Measurements from ENCODE around the gene PCDH9. TPM values are rescaled to one million over a fixed set of nuclear protein-coding genes. Genes with fewer than 3 reads are reported as not detected.
A peak's percentile ranks its signal among the peaks of the same experiment; 100 is the strongest.

PCDH9 gene
- total RNA-seq, 1 donor from 2014 or later: 1.7 TPM

DNA sequence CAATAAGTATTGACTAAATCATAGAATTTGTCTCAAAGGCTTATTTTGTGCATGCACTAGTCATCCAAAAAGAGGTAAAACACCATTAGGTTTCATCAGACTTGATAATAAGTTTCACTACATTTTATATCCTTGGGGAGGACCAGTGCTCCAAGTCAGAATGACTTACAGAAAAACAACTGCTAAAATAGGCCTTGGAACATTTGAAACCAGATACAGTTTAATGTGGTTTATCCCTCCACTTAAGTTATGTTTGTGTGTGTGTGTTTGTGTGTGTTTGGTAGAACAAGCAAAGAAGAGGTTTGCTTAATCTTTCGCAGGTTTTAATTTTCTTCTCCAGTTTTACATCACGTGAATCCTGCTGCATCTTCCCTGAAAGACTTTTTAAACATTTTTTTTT, 570.9 kb downstream of the PCDH9 start:
- H3K9me3 Mint-ChIP-seq (ENCODE audit: low read depth): peaks cover 3% of the 10 kb centered on the region
- H3K36me3 Mint-ChIP-seq (ENCODE audit: insufficient read depth): no peaks in the 10 kb centered on the region
- TF ChIP-seq, protein P1, sequence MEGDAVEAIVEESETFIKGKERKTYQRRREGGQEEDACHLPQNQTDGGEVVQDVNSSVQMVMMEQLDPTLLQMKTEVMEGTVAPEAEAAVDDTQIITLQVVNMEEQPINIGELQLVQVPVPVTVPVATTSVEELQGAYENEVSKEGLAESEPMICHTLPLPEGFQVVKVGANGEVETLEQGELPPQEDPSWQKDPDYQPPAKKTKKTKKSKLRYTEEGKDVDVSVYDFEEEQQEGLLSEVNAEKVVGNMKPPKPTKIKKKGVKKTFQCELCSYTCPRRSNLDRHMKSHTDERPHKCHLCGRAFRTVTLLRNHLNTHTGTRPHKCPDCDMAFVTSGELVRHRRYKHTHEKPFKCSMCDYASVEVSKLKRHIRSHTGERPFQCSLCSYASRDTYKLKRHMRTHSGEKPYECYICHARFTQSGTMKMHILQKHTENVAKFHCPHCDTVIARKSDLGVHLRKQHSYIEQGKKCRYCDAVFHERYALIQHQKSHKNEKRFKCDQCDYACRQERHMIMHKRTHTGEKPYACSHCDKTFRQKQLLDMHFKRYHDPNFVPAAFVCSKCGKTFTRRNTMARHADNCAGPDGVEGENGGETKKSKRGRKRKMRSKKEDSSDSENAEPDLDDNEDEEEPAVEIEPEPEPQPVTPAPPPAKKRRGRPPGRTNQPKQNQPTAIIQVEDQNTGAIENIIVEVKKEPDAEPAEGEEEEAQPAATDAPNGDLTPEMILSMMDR (IDR thresholded peaks at IDR 0.05; ENCODE audit: unreplicated experiment): no peak
- H3K4me1 Mint-ChIP-seq (ENCODE audit: low read depth): peaks cover 5% of the 10 kb centered on the region
- no peak for DNase-seq (ENCODE audit: low spot score, unreplicated experiment)
- H3K27me3 Mint-ChIP-seq: no peaks in the 10 kb centered on the region
- H3K27ac Mint-ChIP-seq: no peak overlapping the region
- H3K4me3 Mint-ChIP-seq (ENCODE audit: low read depth): no peak overlapping the region

DNA sequence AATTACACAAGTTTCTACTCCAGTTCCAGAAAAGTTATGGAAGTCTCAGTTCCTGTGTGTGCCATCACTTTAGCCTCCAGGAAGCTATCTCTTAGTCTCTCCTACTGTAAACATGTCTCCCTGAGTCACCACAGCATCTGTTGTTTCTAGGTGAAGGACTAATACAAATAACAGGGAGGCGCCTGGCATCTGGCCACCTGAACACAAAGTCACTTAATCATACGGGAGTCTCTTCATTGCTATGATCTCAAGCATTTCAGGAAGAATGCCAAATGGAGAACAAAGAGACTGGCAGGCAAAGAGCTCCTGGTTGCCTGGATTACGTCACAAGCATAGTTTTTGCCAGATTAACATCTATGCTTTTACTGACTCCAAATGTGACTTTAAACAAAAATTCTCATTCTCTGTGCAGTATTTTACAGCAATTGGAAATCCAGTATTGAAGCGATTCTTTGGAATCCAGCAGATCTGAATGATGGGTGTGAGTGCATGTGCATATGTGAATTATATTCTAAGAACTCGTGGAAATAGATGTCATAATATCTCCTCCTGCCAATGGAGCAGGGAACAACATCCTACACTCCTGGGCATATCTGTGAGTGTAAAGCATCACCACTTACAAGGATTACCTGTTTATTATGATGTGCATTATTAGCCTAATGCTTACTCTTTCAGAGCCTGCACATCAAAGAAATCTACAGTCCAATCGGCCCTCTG, 572.8 kb downstream of the PCDH9 start:
- H3K27me3 Mint-ChIP-seq: no peaks in the 10 kb centered on the region
- peaks cover 6% of the 10 kb centered on the region for H3K9me3 Mint-ChIP-seq (ENCODE audit: low read depth)
- H3K4me1 Mint-ChIP-seq (ENCODE audit: low read depth): peaks cover 5% of the 10 kb centered on the region
- DNase-seq (ENCODE audit: low spot score, unreplicated experiment): no peak
- no peaks in the 10 kb centered on the region for H3K36me3 Mint-ChIP-seq (ENCODE audit: insufficient read depth)
- peak overlapping the region; percentile 76 for H3K27ac Mint-ChIP-seq
- no peak overlapping the region for H3K4me3 Mint-ChIP-seq (ENCODE audit: low read depth)
- TF ChIP-seq, protein P1 (IDR thresholded peaks at IDR 0.05; ENCODE audit: unreplicated experiment): no peak

GRCh38 chr13:66655847-66656454, 574.2 kb downstream of the PCDH9 start:
- TF ChIP-seq, protein P1 (IDR thresholded peaks at IDR 0.05; ENCODE audit: unreplicated experiment): no peak
- no peak for DNase-seq (ENCODE audit: low spot score, unreplicated experiment)
- no peak overlapping the region for H3K4me3 Mint-ChIP-seq (ENCODE audit: low read depth)
- peaks cover 5% of the 10 kb centered on the region for H3K4me1 Mint-ChIP-seq (ENCODE audit: low read depth)
- no peaks in the 10 kb centered on the region for H3K36me3 Mint-ChIP-seq (ENCODE audit: insufficient read depth)
- H3K27ac Mint-ChIP-seq: no peak overlapping the region
- H3K9me3 Mint-ChIP-seq (ENCODE audit: low read depth): peaks cover 6% of the 10 kb centered on the region
- H3K27me3 Mint-ChIP-seq: no peaks in the 10 kb centered on the region

DNA sequence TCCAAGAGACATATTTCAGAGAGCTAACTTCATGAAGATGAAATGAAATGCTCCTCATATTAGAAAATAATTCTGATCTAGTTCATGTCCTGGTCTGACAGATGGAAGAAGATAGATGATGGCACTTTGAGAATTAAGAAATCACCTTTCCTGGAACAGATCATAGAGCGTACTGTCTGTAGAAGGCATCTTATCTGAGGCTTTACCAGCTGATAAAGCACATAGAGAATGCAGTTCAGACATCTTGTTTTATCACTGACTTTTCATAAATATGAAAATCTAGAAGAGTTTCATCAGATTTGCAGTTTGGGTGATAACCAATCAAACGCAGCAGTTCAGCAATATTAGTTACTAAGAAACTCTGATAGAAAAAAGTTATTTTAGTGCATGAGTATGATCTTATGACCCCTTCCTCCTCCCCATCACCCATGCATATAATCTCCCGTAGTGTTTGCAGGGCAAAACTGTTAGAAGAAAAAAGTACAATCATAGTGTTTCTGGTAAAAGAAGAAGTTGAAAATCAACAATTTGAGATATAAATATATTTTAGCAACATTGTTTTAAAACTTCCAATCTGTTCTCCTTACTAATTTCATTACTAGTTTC, 585.2 kb downstream of the PCDH9 start:
- no peaks in the 10 kb centered on the region for H3K9me3 Mint-ChIP-seq (ENCODE audit: low read depth)
- peaks cover 4% of the 10 kb centered on the region for H3K4me1 Mint-ChIP-seq (ENCODE audit: low read depth)
- no peaks in the 10 kb centered on the region for H3K27me3 Mint-ChIP-seq
- no peak overlapping the region for H3K27ac Mint-ChIP-seq
- TF ChIP-seq, protein P1 (IDR thresholded peaks at IDR 0.05; ENCODE audit: unreplicated experiment): no peak
- no peaks in the 10 kb centered on the region for H3K36me3 Mint-ChIP-seq (ENCODE audit: insufficient read depth)
- H3K4me3 Mint-ChIP-seq (ENCODE audit: low read depth): no peak overlapping the region
- DNase-seq (ENCODE audit: low spot score, unreplicated experiment): no peak

DNA sequence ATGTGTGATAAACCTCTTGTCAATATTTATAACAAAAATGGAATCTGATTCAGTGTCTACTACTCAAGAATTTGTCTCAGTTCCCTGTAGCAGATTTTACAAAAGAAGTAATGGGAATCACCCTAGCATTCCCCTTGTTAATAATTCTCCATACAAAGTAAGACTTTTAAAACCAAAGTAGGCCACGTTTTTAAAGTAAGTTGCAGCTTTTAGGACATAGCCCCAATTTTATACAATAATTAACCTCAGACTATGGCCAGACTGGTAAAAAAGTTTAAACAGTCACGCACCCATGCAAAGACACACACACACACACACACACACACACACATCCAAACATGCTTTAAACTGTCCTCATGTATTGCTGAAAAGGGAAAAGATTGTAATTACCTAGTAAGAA, 589.9 kb downstream of the PCDH9 start:
- Mint-ChIP-seq H3K27ac (no peak overlapping the region), H3K27me3 (no peaks in the 10 kb centered on the region), H3K4me1 (ENCODE audit: low read depth) (peaks cover 4% of the 10 kb centered on the region), H3K4me3 (ENCODE audit: low read depth) (no peak overlapping the region), H3K36me3 (ENCODE audit: insufficient read depth) (no peaks in the 10 kb centered on the region), H3K9me3 (ENCODE audit: low read depth) (no peaks in the 10 kb centered on the region)
- DNase-seq (ENCODE audit: low spot score, unreplicated experiment): no peak
- TF ChIP-seq, protein P1 (IDR thresholded peaks at IDR 0.05; ENCODE audit: unreplicated experiment): no peak
